HG02642 (cell line): ENCODE data around the gene PANX2.
"Not testable (repeated sequence)": the region's sequence is repeated elsewhere in the genome, so short reads cannot be mapped to it uniquely, and the experiment has no call there.

Experiments
- ATAC-seq: cut with Tn5 transposase; IDR thresholded peaks from one replicate; pipeline ENCODE4 v1.9.1; 2021; ENCODE audit warnings: mild to moderate bottlenecking; ENCODE audit not compliant: unreplicated experiment, poor library complexity

The PANX2 gene

GRCh38 chr22:50197000-50197800 is 26.7 kb downstream of the PANX2 start:
- ATAC-seq = no peak

- ATAC-seq = no peak
Observed at GRCh38 chr22:50197856-50198623, 27.5 kb downstream of the PANX2 start.

GRCh38 chr22:50198624-50199017 is 28.1 kb downstream of the PANX2 start:
- ATAC-seq = no peak

- no peak for ATAC-seq
Observed at GRCh38 chr22:50199251-50199721, 28.8 kb downstream of the PANX2 start.

GRCh38 chr22:50199829-50200460 is 29.4 kb downstream of the PANX2 start:
- ATAC-seq = peak; percentile 2

- peak; percentile 70 for ATAC-seq
Observed at GRCh38 chr22:50200461-50201190, 30.1 kb downstream of the PANX2 start, which contains the start of gene SELENOO. Gene SELENOO (plus strand): TSS chr22:50201011. CDS start chr22:50201037, 26 bp downstream.

- peak; percentile 25 for ATAC-seq
Observed at GRCh38 chr22:50201191-50202129, 30.9 kb downstream of the PANX2 start.

GRCh38 chr22:50202130-50202666 is 31.7 kb downstream of the PANX2 start:
- ATAC-seq = no peak

GRCh38 chr22:50203288-50203687 is 32.8 kb downstream of the PANX2 start:
- ATAC-seq = no peak

- no peak for ATAC-seq
Observed at GRCh38 chr22:50204571-50204970, 34.0 kb downstream of the PANX2 start.

GRCh38 chr22:50204998-50205397 is 34.5 kb downstream of the PANX2 start:
- not testable (repeated sequence) for ATAC-seq

GRCh38 chr22:50205781-50206569 is 35.4 kb downstream of the PANX2 start:
- ATAC-seq = no peak

- ATAC-seq = no peak
Observed at GRCh38 chr22:50206599-50206998, 36.1 kb downstream of the PANX2 start.

- no peak for ATAC-seq
Observed at GRCh38 chr22:50207383-50208140, 37.0 kb downstream of the PANX2 start.

GRCh38 chr22:50208430-50208938 is 38.0 kb downstream of the PANX2 start:
- ATAC-seq = no peak

- no peak for ATAC-seq
Observed at GRCh38 chr22:50208939-50209892, 38.7 kb downstream of the PANX2 start.
